Neural cell (in vitro differentiated cells): Measurements from ENCODE around the gene TAF6. TPM values are rescaled to one million over a fixed set of nuclear protein-coding genes. Genes with fewer than 3 reads are reported as not detected.

Experiments
- H2AFZ ChIP-seq: fragments of 200-600, 300-800 bp; sonication (generic), shearing (Covaris generic); 2 replicates; pipeline ENCODE4 v1.6.0; 2014; ENCODE audit warnings: low read depth, mild to moderate bottlenecking, antibody characterized with exemption, low read length, moderate library complexity
- H3F3A ChIP-seq: fragments of 200-600 bp; shearing (Covaris generic); 2 replicates; pipeline ENCODE4 v1.6.1; 2016; ENCODE audit warnings: mild to moderate bottlenecking, moderate library complexity, mixed read lengths, antibody characterized with exemption, low read length; ENCODE audit not compliant: insufficient read depth, poor library complexity, severe bottlenecking
- H3K27ac ChIP-seq: fragments of 200-600, 300-800 bp; sonication (generic), shearing (Covaris generic); 2 replicates; pipeline ENCODE4 v1.5.1; 2014; ENCODE audit warnings: mild to moderate bottlenecking, low read length, moderate library complexity
- H3K27me3 ChIP-seq: fragments of 300-800, 200-600 bp; sonication (generic), shearing (Covaris generic); 2 replicates; pipeline ENCODE4 v1.6.0; 2014; ENCODE audit warnings: mild to moderate bottlenecking, low read depth, low read length, moderate library complexity; ENCODE audit not compliant: insufficient read depth
- H3K36me3 ChIP-seq: fragments of 300-800, 200-600 bp; sonication (generic), shearing (Covaris generic); 2 replicates; pipeline ENCODE4 v1.5.1; 2014; ENCODE audit warnings: mild to moderate bottlenecking, antibody characterized with exemption, low read length, moderate library complexity; ENCODE audit not compliant: insufficient read depth
- H3K4me2 ChIP-seq: fragments of 300-800, 200-600 bp; sonication (generic), shearing (Covaris generic); 2 replicates; pipeline ENCODE4 v1.6.0; 2014; ENCODE audit warnings: mild to moderate bottlenecking, low read length
- H3K4me3 ChIP-seq: fragments of 300-800, 200-600 bp; sonication (generic), shearing (Covaris generic); 2 replicates; pipeline ENCODE4 v1.5.1; 2014; ENCODE audit warnings: mild to moderate bottlenecking, low read length, moderate library complexity
- H3K79me2 ChIP-seq: fragments of 200-600 bp; shearing (Covaris generic); replicated peaks from 2 replicates; pipeline ENCODE4 v1.6.0; 2014; ENCODE audit warnings: mild to moderate bottlenecking, low read length, moderate library complexity; ENCODE audit not compliant: insufficient read depth
- H3K9ac ChIP-seq: fragments of 300-800, 200-600 bp; sonication (generic), shearing (Covaris generic); 2 replicates; pipeline ENCODE4 v1.6.1; 2016; ENCODE audit warnings: mild to moderate bottlenecking, low read length, mixed read lengths
- H3K9me2 ChIP-seq: fragments of 200-600 bp; shearing (Covaris generic); 2 replicates; pipeline ENCODE4 v1.6.1; 2016; ENCODE audit warnings: mild to moderate bottlenecking, low read length, mixed read lengths; ENCODE audit not compliant: insufficient read depth
- H3K9me3 ChIP-seq: fragments of 200-600, 300-800 bp; sonication (generic), shearing (Covaris generic); 2 replicates; pipeline ENCODE4 v1.6.1; 2016; ENCODE audit warnings: mild to moderate bottlenecking, mixed run types, low read length, moderate library complexity, mixed read lengths
- H4K20me1 ChIP-seq: fragments of 200-600 bp; shearing (Covaris generic); 2 replicates; pipeline ENCODE4 v1.6.1; 2016; ENCODE audit warnings: mild to moderate bottlenecking, mixed run types; ENCODE audit not compliant: insufficient read depth
- EP300 ChIP-seq: fragments of 450-650 bp; conservative IDR thresholded peaks from 2 replicates; pipeline ENCODE4 v1.6.1; 2014; ENCODE audit warnings: antibody characterized with exemption, mild to moderate bottlenecking, moderate library complexity; ENCODE audit not compliant: poor library complexity, severe bottlenecking
- EZH2 ChIP-seq: fragments of 200-600, 300-800 bp; shearing (Covaris generic), sonication (generic); IDR thresholded peaks from 2 replicates; pipeline ENCODE4 v1.6.1; 2014; ENCODE audit warnings: antibody characterized with exemption, low read length, borderline replicate concordance, mild to moderate bottlenecking; ENCODE audit not compliant: insufficient read depth, poor library complexity, severe bottlenecking
- MXI1 ChIP-seq: fragments of 450-650 bp; conservative IDR thresholded peaks from 2 replicates; pipeline ENCODE4 v1.6.1; 2014; ENCODE audit warnings: antibody characterized with exemption, mild to moderate bottlenecking; ENCODE audit not compliant: poor library complexity, severe bottlenecking
- POLR2AphosphoS5 ChIP-seq: IDR thresholded peaks from 2 replicates; pipeline ENCODE4 v1.6.1; 2012
- RAD21 ChIP-seq: fragments of 450-650 bp; conservative IDR thresholded peaks from 2 replicates; pipeline ENCODE4 v1.6.1; 2014; ENCODE audit warnings: antibody characterized with exemption, mild to moderate bottlenecking, moderate library complexity
- REST ChIP-seq: IDR thresholded peaks from 2 replicates; pipeline ENCODE4 v1.6.1; 2012; ENCODE audit warnings: borderline replicate concordance
- SMC3 ChIP-seq: fragments of 450-650 bp; conservative IDR thresholded peaks from 2 replicates; pipeline ENCODE4 v1.6.1; 2014; ENCODE audit warnings: antibody characterized with exemption, mild to moderate bottlenecking, moderate library complexity; ENCODE audit not compliant: poor library complexity
- TAF1 ChIP-seq: IDR thresholded peaks from 2 replicates; pipeline ENCODE4 v1.6.1; 2012; ENCODE audit warnings: low read depth
- polyA plus RNA-seq: library from polyadenylated mRNA; depleted of rRNA; stranded (reverse); fragments of >200 nt; gene quantifications from 2 replicates; pipeline ENCODE4 v1.2.3, GENCODE V29; 2014

The TAF6 gene
- polyA plus RNA-seq, 1 donor from 2014 or later = 23.4 TPM

GRCh38 chr7:100093925-100094486 is 25.2 kb downstream of the TAF6 start:
- Histone ChIP-seq H4K20me1 (no peaks in the 10 kb centered on the region), H3K9me3 (no peaks in the 10 kb centered on the region), H3K9ac (no peak overlapping the region), H3K4me3 (no peak overlapping the region), H3K27me3 (no peaks in the 10 kb centered on the region), H2AFZ (no peak overlapping the region), H3K4me2 (no peak overlapping the region), H3K27ac (no peak overlapping the region), H3F3A (no peaks in the 10 kb centered on the region), H3K9me2 (no peaks in the 10 kb centered on the region), H3K36me3 (peaks cover 12% of the 10 kb centered on the region), H3K79me2 (peaks cover 17% of the 10 kb centered on the region)
- TF ChIP-seq TAF1 (no peak), REST (no peak)

GRCh38 chr7:100093498-100093897 is 25.7 kb downstream of the TAF6 start:
- no peaks in the 10 kb centered on the region for H4K20me1 ChIP-seq
- TF ChIP-seq TAF1 = no peak
- no peak for TF ChIP-seq EZH2
- TF ChIP-seq MXI1 = no peak
- TF ChIP-seq SMC3 = no peak
- TF ChIP-seq POLR2AphosphoS5 = no peak
- TF ChIP-seq RAD21 = no peak
- TF ChIP-seq EP300 = no peak
- TF ChIP-seq REST = no peak
- no peak overlapping the region for H2AFZ ChIP-seq
- no peaks in the 10 kb centered on the region for H3K9me3 ChIP-seq
- no peaks in the 10 kb centered on the region for H3K27me3 ChIP-seq
- H3K36me3 ChIP-seq = peaks cover 8% of the 10 kb centered on the region
- no peaks in the 10 kb centered on the region for H3K9me2 ChIP-seq
- H3F3A ChIP-seq = no peaks in the 10 kb centered on the region
- no peak overlapping the region for H3K4me3 ChIP-seq
- peaks cover 11% of the 10 kb centered on the region for H3K79me2 ChIP-seq
- no peak overlapping the region for H3K9ac ChIP-seq
- H3K27ac ChIP-seq = no peak overlapping the region
- no peak overlapping the region for H3K4me2 ChIP-seq
